ENCODE results near the gene SAMD4A. TPM values are rescaled to one million over a fixed set of nuclear protein-coding genes. Genes with fewer than 3 reads are reported as not detected.

The SAMD4A gene
- polyA plus RNA-seq, 2 of the 4 experiments (the other 2 are of a cell fraction): 3.9 to 5.4 TPM

DNA sequence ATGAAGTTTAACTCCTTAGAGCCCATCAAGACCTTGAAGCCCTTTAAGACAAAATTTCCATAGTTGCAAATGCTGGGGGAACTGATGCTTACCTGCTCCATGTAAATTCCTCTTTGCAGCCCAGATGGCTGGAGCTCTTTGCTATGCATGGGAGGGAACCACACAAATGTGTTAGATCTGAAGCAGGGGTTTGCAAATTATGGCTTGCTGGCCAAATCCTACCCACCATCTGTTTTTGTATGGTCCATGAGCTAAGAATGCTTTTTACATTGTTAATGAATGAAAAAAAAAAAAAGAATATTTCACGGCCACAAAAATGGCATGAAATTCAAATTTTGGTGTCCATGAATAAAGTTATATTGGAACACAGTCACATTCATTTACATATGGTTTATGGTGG lies 261.1 kb downstream of the SAMD4A start:
- Histone ChIP-seq H3K27ac (no peak overlapping the region), H3K9me3 (peaks cover 25% of the 10 kb centered on the region; the same call in 2 of the 3 replicates), H3K4me2 (no peak overlapping the region), H3K4me1 (no peaks in the 10 kb centered on the region), H3K4me3 (no peak overlapping the region)
- WGBS (ENCODE audit: missing lambda C conversion rate): 94% methylated on average over 1 of the region's 1 CpG
- no peak for DNase-seq (ENCODE audit: low read depth in 1 of 2, low spot score in 1 of 2)
- ChIA-PET POLR2A (no interaction called here), CTCF (interaction anchor here (1.0 to 1.9 kb wide), 2 partner anchors 9 to 22 kb away, joined by 4 to 8 read pairs; no protein-coding TSS in a partner anchor)
- no peak for ATAC-seq
- TF ChIP-seq CBX2 (IDR thresholded peaks at IDR 0.05; ENCODE audit: borderline replicate concordance, low read depth): no peak
- TF ChIP-seq NFE2L2 (conservative IDR thresholded peaks at IDR 0.05; ENCODE audit: low read length): no peak
- TF ChIP-seq SMC3 (IDR thresholded peaks at IDR 0.05): no peak
- no peak for TF ChIP-seq HOXB5 (CRISPR knock-in tag; IDR thresholded peaks at IDR 0.05)
- TF ChIP-seq RFX5 (IDR thresholded peaks at IDR 0.05): no peak
- no peak for TF ChIP-seq EHF (CRISPR knock-in tag; IDR thresholded peaks at IDR 0.05)
- no peak for TF ChIP-seq ZFP36 (IDR thresholded peaks at IDR 0.05; ENCODE audit: borderline replicate concordance, partially characterized antibody)
- no peak for TF ChIP-seq JUN (IDR thresholded peaks at IDR 0.05)
- TF ChIP-seq EHMT2 (IDR thresholded peaks at IDR 0.05; ENCODE audit: low read depth): no peak
- TF ChIP-seq MAZ (IDR thresholded peaks at IDR 0.05; ENCODE audit: borderline replicate concordance, low read depth, low read length): no peak
- FAIRE-seq: no peak

DNA sequence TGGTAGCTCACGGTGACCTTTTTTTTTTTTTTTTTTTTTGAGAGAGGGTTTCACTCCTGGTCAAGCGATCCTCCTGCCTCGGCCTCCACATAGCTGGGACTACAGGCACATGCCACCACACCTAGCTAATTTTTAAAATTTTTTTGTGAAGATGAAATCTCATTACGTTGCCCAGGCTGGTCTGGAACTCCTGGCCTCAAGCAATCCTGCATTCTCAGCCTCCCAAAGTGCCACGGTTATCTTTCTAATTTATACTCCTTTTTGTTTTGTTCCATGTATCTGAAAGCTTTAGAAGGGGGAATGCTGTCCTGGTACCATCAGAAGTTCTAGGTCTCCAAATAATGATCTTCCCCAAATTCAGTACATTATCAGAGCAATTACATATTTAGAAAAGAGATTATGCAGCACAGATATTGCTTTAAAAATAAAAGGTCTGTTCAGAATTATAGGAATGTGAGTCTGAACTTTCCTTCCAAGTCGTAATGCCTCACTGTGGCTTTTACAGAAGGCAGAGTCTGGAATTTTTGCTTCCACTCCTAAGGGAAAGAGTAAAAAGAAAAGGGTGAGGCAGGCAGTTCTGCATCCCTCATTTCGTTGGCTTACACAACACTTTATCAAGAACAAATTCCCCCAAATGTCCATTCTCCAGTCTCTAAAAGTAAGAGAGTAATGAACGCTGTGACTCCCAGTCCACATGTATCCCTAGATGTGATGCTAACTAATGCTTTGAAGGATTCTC lies 262.7 kb downstream of the SAMD4A start:
- TF ChIP-seq KDM5A (IDR thresholded peaks at IDR 0.05) (no peak), ZSCAN20 (CRISPR knock-in tag; IDR thresholded peaks at IDR 0.05) (no peak), ZC3H11A (IDR thresholded peaks at IDR 0.05) (no peak), CEBPB (IDR thresholded peaks at IDR 0.05) (no peak), ZFP36 (IDR thresholded peaks at IDR 0.05; ENCODE audit: borderline replicate concordance, partially characterized antibody) (no peak), HDAC2 (IDR thresholded peaks at IDR 0.05) (no peak), EP300 (IDR thresholded peaks at IDR 0.05) (no peak), FOXS1 (CRISPR knock-in tag; IDR thresholded peaks at IDR 0.05) (no peak), POLR2AphosphoS2 (conservative IDR thresholded peaks at IDR 0.05; ENCODE audit: low read length) (no peak), RFX5 (IDR thresholded peaks at IDR 0.05) (no peak), MAZ (IDR thresholded peaks at IDR 0.05; ENCODE audit: borderline replicate concordance, low read depth, low read length) (no peak), MAFK (IDR thresholded peaks at IDR 0.05; ENCODE audit: partially characterized antibody) (no peak)
- TF ChIP-seq, protein P1, sequence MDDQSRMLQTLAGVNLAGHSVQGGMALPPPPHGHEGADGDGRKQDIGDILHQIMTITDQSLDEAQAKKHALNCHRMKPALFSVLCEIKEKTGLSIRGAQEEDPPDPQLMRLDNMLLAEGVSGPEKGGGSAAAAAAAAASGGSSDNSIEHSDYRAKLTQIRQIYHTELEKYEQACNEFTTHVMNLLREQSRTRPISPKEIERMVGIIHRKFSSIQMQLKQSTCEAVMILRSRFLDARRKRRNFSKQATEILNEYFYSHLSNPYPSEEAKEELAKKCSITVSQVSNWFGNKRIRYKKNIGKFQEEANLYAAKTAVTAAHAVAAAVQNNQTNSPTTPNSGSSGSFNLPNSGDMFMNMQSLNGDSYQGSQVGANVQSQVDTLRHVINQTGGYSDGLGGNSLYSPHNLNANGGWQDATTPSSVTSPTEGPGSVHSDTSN (IDR thresholded peaks at IDR 0.05): no peak
- TF ChIP-seq, protein P2, sequence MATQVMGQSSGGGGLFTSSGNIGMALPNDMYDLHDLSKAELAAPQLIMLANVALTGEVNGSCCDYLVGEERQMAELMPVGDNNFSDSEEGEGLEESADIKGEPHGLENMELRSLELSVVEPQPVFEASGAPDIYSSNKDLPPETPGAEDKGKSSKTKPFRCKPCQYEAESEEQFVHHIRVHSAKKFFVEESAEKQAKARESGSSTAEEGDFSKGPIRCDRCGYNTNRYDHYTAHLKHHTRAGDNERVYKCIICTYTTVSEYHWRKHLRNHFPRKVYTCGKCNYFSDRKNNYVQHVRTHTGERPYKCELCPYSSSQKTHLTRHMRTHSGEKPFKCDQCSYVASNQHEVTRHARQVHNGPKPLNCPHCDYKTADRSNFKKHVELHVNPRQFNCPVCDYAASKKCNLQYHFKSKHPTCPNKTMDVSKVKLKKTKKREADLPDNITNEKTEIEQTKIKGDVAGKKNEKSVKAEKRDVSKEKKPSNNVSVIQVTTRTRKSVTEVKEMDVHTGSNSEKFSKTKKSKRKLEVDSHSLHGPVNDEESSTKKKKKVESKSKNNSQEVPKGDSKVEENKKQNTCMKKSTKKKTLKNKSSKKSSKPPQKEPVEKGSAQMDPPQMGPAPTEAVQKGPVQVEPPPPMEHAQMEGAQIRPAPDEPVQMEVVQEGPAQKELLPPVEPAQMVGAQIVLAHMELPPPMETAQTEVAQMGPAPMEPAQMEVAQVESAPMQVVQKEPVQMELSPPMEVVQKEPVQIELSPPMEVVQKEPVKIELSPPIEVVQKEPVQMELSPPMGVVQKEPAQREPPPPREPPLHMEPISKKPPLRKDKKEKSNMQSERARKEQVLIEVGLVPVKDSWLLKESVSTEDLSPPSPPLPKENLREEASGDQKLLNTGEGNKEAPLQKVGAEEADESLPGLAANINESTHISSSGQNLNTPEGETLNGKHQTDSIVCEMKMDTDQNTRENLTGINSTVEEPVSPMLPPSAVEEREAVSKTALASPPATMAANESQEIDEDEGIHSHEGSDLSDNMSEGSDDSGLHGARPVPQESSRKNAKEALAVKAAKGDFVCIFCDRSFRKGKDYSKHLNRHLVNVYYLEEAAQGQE (IDR thresholded peaks at IDR 0.05): no peak
- TF ChIP-seq, protein P3, sequence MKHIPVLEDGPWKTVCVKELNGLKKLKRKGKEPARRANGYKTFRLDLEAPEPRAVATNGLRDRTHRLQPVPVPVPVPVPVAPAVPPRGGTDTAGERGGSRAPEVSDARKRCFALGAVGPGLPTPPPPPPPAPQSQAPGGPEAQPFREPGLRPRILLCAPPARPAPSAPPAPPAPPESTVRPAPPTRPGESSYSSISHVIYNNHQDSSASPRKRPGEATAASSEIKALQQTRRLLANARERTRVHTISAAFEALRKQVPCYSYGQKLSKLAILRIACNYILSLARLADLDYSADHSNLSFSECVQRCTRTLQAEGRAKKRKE (CRISPR knock-in tag; IDR thresholded peaks at IDR 0.05; ENCODE audit: low read depth): no peak
- WGBS (ENCODE audit: missing lambda C conversion rate): 38% methylated on average over 8 of the region's 8 CpGs
- no peak for DNase-seq (ENCODE audit: low read depth in 1 of 2, low spot score in 1 of 2)
- Histone ChIP-seq H3K9me3 (0 out of 3 replicates have a peak, but pooled peaks cover 12% of the 10 kb centered on the region), H3K4me1 (no peaks in the 10 kb centered on the region), H3K4me2 (no peak overlapping the region), H3K27ac (no peak overlapping the region), H3K4me3 (no peak overlapping the region)
- no peak for ATAC-seq
- CTCF ChIA-PET: no interaction called here
- FAIRE-seq: no peak
- POLR2A ChIA-PET: no interaction called here

All from A549 (cell line).